HCT116 (cell line): Measurements from ENCODE around the gene SELENOM. TPM values are rescaled to one million over a fixed set of nuclear protein-coding genes. Genes with fewer than 3 reads are reported as not detected.

Experiments used
- ATAC-seq: fragments of 200-7000 bp; cut with Tn5 transposase; 2 replicates; pipeline ENCODE4 v1.9.1; 2020; ENCODE audit warnings: mild to moderate bottlenecking, moderate library complexity
- BruUV-seq: library from RNA; stranded (reverse); fragments of 400-500 nt; replicated peaks from 2 replicates; lab custom pipeline; 2021; lab: Mats Ljungman, UMichigan
- CTCF ChIA-PET: fragments of 300-600 bp; sonication (Branson Sonifier 250); formaldehyde crosslinking; loops from one replicate; lab custom pipeline; 2021; ENCODE audit warnings: antibody characterized with exemption; lab: Charles Lee
- POLR2A ChIA-PET: fragments of 300-600, 350-600 bp; sonication (Branson Sonifier 250); formaldehyde crosslinking; loops from one replicate; lab custom pipeline; 2021; ENCODE audit warnings: antibody characterized with exemption; lab: Charles Lee
- RAD21 ChIA-PET, 2 experiments: fragments of 300-600 bp; sonication (Branson Sonifier 250); formaldehyde crosslinking; loops; one replicate each; lab custom pipeline; 2023; ENCODE audit warnings: low total read pairs in 2 of 2; ENCODE audit not compliant: uncharacterized antibody in 2 of 2, unreplicated experiment in 2 of 2, low non-redundant PET in 1 of 2; lab: Charles Lee
- DNase-seq: peaks from one replicate; pipeline ENCODE4 v3.0.0-alpha.2; 2010; ENCODE audit warnings: low read depth, low spot score
- H2AFZ ChIP-seq: fragments of 200-600 bp; shearing (Covaris generic), sonication (generic); 2 replicates; pipeline ENCODE4 v1.6.1; 2017; ENCODE audit warnings: low read depth, mixed run types, mixed read lengths, antibody characterized with exemption, low read length; ENCODE audit not compliant: poor library complexity, severe bottlenecking
- H3K27ac ChIP-seq: 2 replicates; pipeline ENCODE4 v1.5.1; 2012; ENCODE audit warnings: low read depth, low read length
- H3K27me3 ChIP-seq: fragments of 200-600 bp; sonication (generic); 2 replicates; pipeline ENCODE4 v1.6.1; 2016; ENCODE audit warnings: mixed run types, low read length, mixed read lengths; ENCODE audit not compliant: insufficient read depth
- H3K36me3 ChIP-seq, 2 experiments: fragments of 200-500 bp in 1 of 2; fragments of 200-600 bp in 1 of 2; sonication (Bioruptor generic) in 1 of 2; sonication (generic) in 1 of 2; 2 replicates each; pipeline versions ENCODE4 v1.5.1 to v1.6.1; 2014 to 2016; ENCODE audit warnings: low read length in 2 of 2, inconsistent platforms in 1 of 2, mixed read lengths in 1 of 2, mixed run types in 1 of 2; ENCODE audit not compliant: insufficient read depth in 2 of 2, control insufficient read depth in 1 of 2
- H3K4me1 ChIP-seq, 2 experiments: fragments of 200-600 bp in 1 of 2; sonication (generic) in 1 of 2; 2 replicates each; pipeline versions ENCODE4 v1.5.1 to v1.6.1; 2012 to 2017; ENCODE audit warnings: low read length in 2 of 2, inconsistent platforms in 1 of 2, mild to moderate bottlenecking in 1 of 2, mixed read lengths in 1 of 2, mixed run types in 1 of 2, moderate library complexity in 1 of 2; ENCODE audit not compliant: insufficient read depth in 2 of 2, control insufficient read depth in 1 of 2
- H3K4me2 ChIP-seq: fragments of 200-600 bp; sonication (generic); 2 replicates; pipeline ENCODE4 v1.6.1; 2017; ENCODE audit warnings: mixed run types, low read length, mixed read lengths
- H3K4me3 ChIP-seq, 2 experiments: fragments of 200-600 bp in 1 of 2; sonication (generic) in 1 of 2; replicated peaks in 1 of 2; 2 replicates each; pipeline ENCODE4 v1.5.1; 2011 to 2016; ENCODE audit warnings: low read length in 2 of 2, control low read depth in 1 of 2, low read depth in 1 of 2, mild to moderate bottlenecking in 1 of 2, mixed read lengths in 1 of 2, mixed run types in 1 of 2
- H3K79me2 ChIP-seq: fragments of 200-600 bp; sonication (generic); 2 replicates; pipeline ENCODE4 v1.6.1; 2017; ENCODE audit warnings: mild to moderate bottlenecking, mixed run types, low read length, moderate library complexity, mixed read lengths; ENCODE audit not compliant: insufficient read depth
- H3K9ac ChIP-seq: fragments of 200-600 bp; sonication (generic); 2 replicates; pipeline ENCODE4 v1.6.1; 2016; ENCODE audit warnings: low read length, mixed read lengths
- H3K9me2 ChIP-seq: fragments of 200-600 bp; sonication (generic), shearing (Covaris generic); 2 replicates; pipeline ENCODE4 v1.6.1; 2017; ENCODE audit warnings: mixed run types, mild to moderate bottlenecking, moderate library complexity; ENCODE audit not compliant: insufficient read depth
- H3K9me3 ChIP-seq, 2 experiments: fragments of 200-500 bp in 1 of 2; fragments of 200-600 bp in 1 of 2; sonication (Bioruptor generic) in 1 of 2; sonication (generic) in 1 of 2; 2 replicates each; pipeline ENCODE4 v1.6.1; 2014 to 2017; ENCODE audit warnings: low read length in 2 of 2, mixed read lengths in 2 of 2, inconsistent platforms in 1 of 2, low read depth in 1 of 2, mild to moderate bottlenecking in 1 of 2, mixed run types in 1 of 2, moderate library complexity in 1 of 2; ENCODE audit not compliant: control insufficient read depth in 1 of 2, insufficient read depth in 1 of 2
- H4K20me1 ChIP-seq: fragments of 200-600 bp; sonication (generic), shearing (Covaris generic); 2 replicates; pipeline ENCODE4 v1.6.1; 2017; ENCODE audit warnings: mixed run types, mild to moderate bottlenecking, moderate library complexity; ENCODE audit not compliant: insufficient read depth
- CTCF ChIP-seq, 3 experiments: fragments of 200-600 bp in 1 of 3; sonication (generic) in 1 of 3; IDR thresholded peaks in 2 of 3; conservative IDR thresholded peaks in 1 of 3; 2 replicates each; pipeline ENCODE4 v1.5.1; 2012 to 2017; ENCODE audit warnings: low read depth in 2 of 3, low read length in 2 of 3, antibody characterized with exemption in 1 of 3, borderline replicate concordance in 1 of 3, control low read depth in 1 of 3, mild to moderate bottlenecking in 1 of 3, mixed read lengths in 1 of 3, mixed run types in 1 of 3, moderate library complexity in 1 of 3; ENCODE audit not compliant: insufficient read depth in 1 of 3
- EGR1 ChIP-seq: IDR thresholded peaks from 2 replicates; pipeline ENCODE4 v1.6.1; 2012; ENCODE audit warnings: low read depth
- EZH2phosphoT487 ChIP-seq: fragments of 200-600 bp; IDR thresholded peaks from 2 replicates; pipeline ENCODE4 v1.6.1; 2018; ENCODE audit warnings: antibody characterized with exemption, borderline replicate concordance
- FOSL1 ChIP-seq: IDR thresholded peaks from 2 replicates; pipeline ENCODE4 v1.6.1; 2012; ENCODE audit warnings: low read depth
- POLR2A ChIP-seq: IDR thresholded peaks from 2 replicates; pipeline ENCODE4 v1.7.0; 2011; ENCODE audit warnings: borderline replicate concordance; ENCODE audit not compliant: insufficient read depth, insufficient read length; ENCODE audit errors: extremely low read depth
- POLR2AphosphoS5 ChIP-seq: IDR thresholded peaks from 2 replicates; pipeline ENCODE4 v1.6.1; 2011; ENCODE audit warnings: mild to moderate bottlenecking, low read depth, low read length, moderate library complexity
- RAD21 ChIP-seq: IDR thresholded peaks from 2 replicates; pipeline ENCODE4 v1.6.1; 2012; ENCODE audit warnings: low read depth, mild to moderate bottlenecking
- SRF ChIP-seq: IDR thresholded peaks from 2 replicates; pipeline ENCODE4 v1.6.1; 2012; ENCODE audit warnings: low read depth
- YY1 ChIP-seq: IDR thresholded peaks from 2 replicates; pipeline ENCODE4 v1.6.1; 2011; ENCODE audit warnings: low read length, low read depth, moderate library complexity, mild to moderate bottlenecking; ENCODE audit not compliant: insufficient replicate concordance; ENCODE audit errors: extremely low read depth
- ZBTB33 ChIP-seq: IDR thresholded peaks from 2 replicates; pipeline ENCODE4 v1.6.1; 2011; ENCODE audit warnings: mild to moderate bottlenecking, low read length, moderate library complexity; ENCODE audit not compliant: insufficient replicate concordance; ENCODE audit errors: extremely low read depth
- ZFX ChIP-seq: fragments of 450-650 bp; IDR thresholded peaks from 2 replicates; pipeline ENCODE4 v1.6.1; 2017
- ZNF274 ChIP-seq: fragments of 200-500 bp; sonication (Bioruptor generic); IDR thresholded peaks from 2 replicates; pipeline ENCODE4 v1.6.1; 2014; ENCODE audit warnings: mild to moderate bottlenecking, low read depth, low read length, inconsistent platforms
- intact Hi-C: fragments of 100-400 bp; cut with micrococcal nuclease; formaldehyde crosslinking; loops from 2 replicates; pipeline ENCODE4 v1.10.0; 2022
- total RNA-seq: library from RNA; stranded (reverse); gene quantifications from one replicate; pipeline ENCODE4 v1.2.1, GENCODE V29; 2021; ENCODE audit not compliant: unreplicated experiment

Gene SELENOM
- total RNA-seq, 1 experiment from 2014 or later, result 65.6 TPM

- Histone ChIP-seq H3K27me3 (no peaks in the 10 kb centered on the region), H3K9me3 (no peaks in the 10 kb centered on the region)
- TF ChIP-seq EGR1 (no peak), CTCF (IDR thresholded peaks at IDR 0.05 in 2 of 3, conservative IDR thresholded peaks at IDR 0.05 in 1 of 3; ENCODE audit: borderline replicate concordance in 1 of 3, insufficient read depth in 1 of 3, low read depth in 2 of 3, low read length in 2 of 3) (peak in 2 of 3 experiments; percentile 83 to 92; a peak in 4 of 6 replicates), ZNF274 (no peak), SRF (no peak), ZFX (peak; percentile 65), YY1 (peak; percentile 85), FOSL1 (no peak), ZBTB33 (no peak), EZH2phosphoT487 (no peak), POLR2A (peak; percentile 60), RAD21 (no peak), POLR2AphosphoS5 (peak; percentile 83)
- TF ChIP-seq, all 23 proteins: peak for 5
- RAD21 ChIA-PET, result interaction anchor here (0.6 to 1.0 kb wide), 2 partner anchors 135 to 139 kb away, joined by 3 to 4 read pairs; no protein-coding TSS in a partner anchor
- intact Hi-C loops, result loop anchor here (1.0 to 10.0 kb wide), 5 partner anchors 118 to 660 kb away; partner anchors contain the start of genes MORC2, MTFP1 and TUG1
- Histone ChIP-seq H2AFZ (no peak overlapping the region), H3K79me2 (peaks cover 57% of the 10 kb centered on the region), H3K4me2 (peak overlapping the region; percentile 85), H3K4me1 (peaks cover 28 to 64% of the 10 kb centered on the region in 2 experiments), H3K4me3 (peak overlapping the region; percentile 78 to 80), H3K9ac (peak overlapping the region; percentile 92), H4K20me1 (no peaks in the 10 kb centered on the region), H3K9me2 (no peaks in the 10 kb centered on the region), H3K36me3 (peaks cover 15 to 21% of the 10 kb centered on the region in 2 experiments; a peak in 3 of 4 replicates), H3K27ac (peak overlapping the region; percentile 94)
- POLR2A ChIA-PET, result interaction anchor here (0.6 to 7.6 kb wide), 5 partner anchors 11 to 135 kb away, joined by 4 to 86 read pairs (median 7); partner anchors contain the start of genes MORC2, SELENOM and TUG1
- DNase-seq (no peak), ATAC-seq (peak; percentile 64)
- BruUV-seq, result no TSS peak
- CTCF ChIA-PET, result interaction anchor here (0.6 to 5.1 kb wide), 17 partner anchors 9 to 707 kb away, joined by 3 to 25 read pairs (median 4); partner anchors contain the start of genes SELENOM and TUG1
Observed at GRCh38 chr22:31084811-31085492, 22.4 kb downstream of the SELENOM start.
